OCI-LY7 (cell line): ENCODE data around the gene PARD3. TPM values are rescaled to one million over a fixed set of nuclear protein-coding genes. Genes with fewer than 3 reads are reported as not detected.

ENCODE experiments used
- BruUV-seq: library from RNA; stranded (reverse); fragments of 400-500 nt; replicated peaks from 2 replicates; lab custom pipeline; 2021; lab: Mats Ljungman, UMichigan
- CTCF ChIA-PET: fragments of 300-600 bp; sonication (Branson Sonifier 250); formaldehyde crosslinking; loops from one replicate; lab custom pipeline; 2022; ENCODE audit warnings: antibody characterized with exemption; ENCODE audit not compliant: unreplicated experiment; lab: Charles Lee
- POLR2A ChIA-PET: fragments of 300-600 bp; sonication (Branson Sonifier 250); formaldehyde crosslinking; loops from one replicate; lab custom pipeline; 2022; ENCODE audit warnings: antibody characterized with exemption; lab: Charles Lee
- DNase-seq: peaks from one replicate; pipeline ENCODE4 v3.0.0-alpha.2; 2015; ENCODE audit warnings: low spot score
- H2AFZ ChIP-seq: fragments of 200-600 bp; sonication (generic), shearing (Covaris generic); 2 replicates; pipeline ENCODE4 v1.6.1; 2014; ENCODE audit warnings: mild to moderate bottlenecking, antibody characterized with exemption, low read length, moderate library complexity
- H3K27ac ChIP-seq: fragments of 200-600 bp; sonication (generic); 2 replicates; pipeline ENCODE4 v1.5.1; 2014; ENCODE audit warnings: mixed run types, low read depth, mild to moderate bottlenecking, moderate library complexity, low read length, inconsistent platforms; ENCODE audit not compliant: poor library complexity, severe bottlenecking
- H3K36me3 ChIP-seq: fragments of 200-600 bp; sonication (generic); 2 replicates; pipeline ENCODE4 v1.6.1; 2014; ENCODE audit warnings: mild to moderate bottlenecking, antibody characterized with exemption, low read length, moderate library complexity, mixed read lengths; ENCODE audit not compliant: insufficient read depth
- H3K4me1 ChIP-seq: fragments of 200-600 bp; sonication (generic); 2 replicates; pipeline ENCODE4 v1.5.1; 2014; ENCODE audit warnings: mild to moderate bottlenecking, low read length; ENCODE audit not compliant: insufficient read depth, poor library complexity, severe bottlenecking
- H3K4me2 ChIP-seq: fragments of 200-600 bp; sonication (generic); 2 replicates; pipeline ENCODE4 v1.6.1; 2014; ENCODE audit warnings: mild to moderate bottlenecking, low read length
- H3K4me3 ChIP-seq: fragments of 200-600 bp; sonication (generic); 2 replicates; pipeline ENCODE4 v1.5.1; 2014; ENCODE audit warnings: mild to moderate bottlenecking, low read depth, low read length; ENCODE audit not compliant: poor library complexity, severe bottlenecking
- H3K79me2 ChIP-seq: fragments of 200-600 bp; sonication (generic); 2 replicates; pipeline ENCODE4 v1.6.1; 2016; ENCODE audit warnings: low read depth, mild to moderate bottlenecking, low read length, moderate library complexity, mixed read lengths; ENCODE audit not compliant: insufficient read depth
- H3K9me2 ChIP-seq: fragments of 200-600 bp; sonication (generic); 2 replicates; pipeline ENCODE4 v1.6.1; 2016; ENCODE audit warnings: mild to moderate bottlenecking, low read length, mixed read lengths; ENCODE audit not compliant: insufficient read depth
- H3K9me3 ChIP-seq: fragments of 200-600 bp; sonication (generic); 2 replicates; pipeline ENCODE4 v1.6.1; 2014; ENCODE audit warnings: mild to moderate bottlenecking, mixed run types, low read length, mixed read lengths
- H4K20me1 ChIP-seq: fragments of 200-600 bp; sonication (generic); 2 replicates; pipeline ENCODE4 v1.6.1; 2014; ENCODE audit warnings: mild to moderate bottlenecking, antibody characterized with exemption, low read length, moderate library complexity, mixed read lengths; ENCODE audit not compliant: insufficient read depth
- CTCF ChIP-seq: fragments of 200-600 bp; sonication (generic); conservative IDR thresholded peaks from 2 replicates; pipeline ENCODE4 v1.5.1; 2014; ENCODE audit warnings: mild to moderate bottlenecking, antibody characterized with exemption, low read length, moderate library complexity, mixed read lengths
- EZH2phosphoT487 ChIP-seq: fragments of 200-600 bp; sonication (generic); IDR thresholded peaks from 2 replicates; pipeline ENCODE4 v1.6.1; 2018; ENCODE audit warnings: low read depth, borderline replicate concordance, mild to moderate bottlenecking, mixed run types, antibody characterized with exemption, low read length, moderate library complexity, mixed read lengths
- intact Hi-C: fragments of 100-400 bp; cut with micrococcal nuclease; formaldehyde crosslinking; loops from one replicate; pipeline ENCODE4 v1.10.0; 2022; ENCODE audit not compliant: unreplicated experiment
- total RNA-seq, 2 experiments: library from RNA; depleted of rRNA in 1 of 2; stranded (reverse); fragments of >200 nt in 1 of 2; shearing (Covaris generic) in 1 of 2; gene quantifications; 2 replicates each; pipeline ENCODE4 v1.2.3, GENCODE V29; 2014 to 2022

Gene PARD3
- total RNA-seq, 2 experiments from 2014 or later = not detected

GRCh38 chr10:34228066-34228465, 587.0 kb downstream of the PARD3 start:
- no peak overlapping the region for H3K4me2 ChIP-seq
- no peaks in the 10 kb centered on the region for H4K20me1 ChIP-seq
- TF ChIP-seq EZH2phosphoT487 (no peak), CTCF (no peak)
- no peaks in the 10 kb centered on the region for H3K79me2 ChIP-seq
- H3K9me3 ChIP-seq = no peaks in the 10 kb centered on the region
- ChIA-PET CTCF (no interaction called here), POLR2A (interaction anchor here (0.7 kb wide), 1 partner anchor 31 kb away, joined by 3 read pairs; no protein-coding TSS in a partner anchor)
- intact Hi-C loops = no loop called here
- no peak for DNase-seq
- no peak overlapping the region for H3K27ac ChIP-seq
- H2AFZ ChIP-seq = no peak overlapping the region
- no peaks in the 10 kb centered on the region for H3K4me1 ChIP-seq
- no TSS peak for BruUV-seq
- H3K36me3 ChIP-seq = no peaks in the 10 kb centered on the region
- H3K4me3 ChIP-seq = no peak overlapping the region
- no peaks in the 10 kb centered on the region for H3K9me2 ChIP-seq

- Histone ChIP-seq H3K36me3 (no peaks in the 10 kb centered on the region), H3K27ac (no peak overlapping the region), H4K20me1 (no peaks in the 10 kb centered on the region), H3K9me2 (no peaks in the 10 kb centered on the region), H3K4me1 (no peaks in the 10 kb centered on the region), H2AFZ (no peak overlapping the region), H3K4me2 (no peak overlapping the region), H3K9me3 (no peaks in the 10 kb centered on the region), H3K79me2 (no peaks in the 10 kb centered on the region), H3K4me3 (no peak overlapping the region)
- no peak for TF ChIP-seq EZH2phosphoT487
- no peak for TF ChIP-seq CTCF
- ChIA-PET POLR2A (interaction anchor here (0.7 to 1.1 kb wide), 2 partner anchors 12 to 27 kb away, joined by 3 read pairs; no protein-coding TSS in a partner anchor), CTCF (no interaction called here)
- no TSS peak for BruUV-seq
- intact Hi-C loops = no loop called here
- DNase-seq = no peak
Observed at GRCh38 chr10:34224639-34225038, 590.5 kb downstream of the PARD3 start.

GRCh38 chr10:34223658-34224057, 591.4 kb downstream of the PARD3 start:
- Histone ChIP-seq H3K4me3 (no peak overlapping the region), H2AFZ (no peak overlapping the region), H3K27ac (no peak overlapping the region), H3K79me2 (no peaks in the 10 kb centered on the region), H3K4me2 (no peak overlapping the region), H3K36me3 (no peaks in the 10 kb centered on the region), H3K9me3 (no peaks in the 10 kb centered on the region), H3K9me2 (no peaks in the 10 kb centered on the region), H4K20me1 (no peaks in the 10 kb centered on the region), H3K4me1 (no peaks in the 10 kb centered on the region)
- peak; percentile 27; the same call in 1 of the 2 replicates for TF ChIP-seq CTCF
- TF ChIP-seq EZH2phosphoT487 = no peak
- no TSS peak for BruUV-seq
- CTCF ChIA-PET = no interaction called here
- POLR2A ChIA-PET = no interaction called here
- intact Hi-C loops = no loop called here
- DNase-seq = no peak
